ENCODE results near the gene TTLL11.
"Not testable (repeated sequence)": the region's sequence is repeated elsewhere in the genome, so short reads cannot be mapped to it uniquely, and the experiment has no call there.

Gene TTLL11

DNA sequence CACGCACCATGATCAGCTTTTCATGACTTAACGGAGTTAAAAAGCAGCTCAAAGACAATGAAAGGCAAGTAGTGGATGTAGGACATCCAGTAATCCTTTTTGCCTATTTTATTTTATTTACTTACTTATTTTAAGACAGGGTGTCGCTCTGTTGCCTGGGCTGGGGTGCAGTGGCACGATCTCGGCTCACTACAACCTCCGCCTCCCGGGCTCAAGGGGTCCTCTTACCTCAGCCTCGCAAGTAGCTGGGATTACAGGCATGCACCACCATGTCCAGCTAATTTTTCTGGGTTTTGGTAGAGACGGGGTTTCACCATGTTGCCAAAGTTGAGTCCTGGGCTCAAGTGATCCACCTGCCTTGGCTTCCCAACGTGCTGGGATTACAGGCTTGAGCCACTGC lies 292.7 kb downstream of the TTLL11 start:
- no peaks in the 10 kb centered on the region for H3K4me1 ChIP-seq (ENCODE audit: control insufficient read depth, insufficient read depth, low read length)
- no peak overlapping the region for H3K4me2 ChIP-seq (ENCODE audit: low read length)
- no peaks in the 10 kb centered on the region for H3K36me3 ChIP-seq (ENCODE audit: insufficient read depth, low read length)
- peaks cover 6% of the 10 kb centered on the region for H3K27me3 ChIP-seq (ENCODE audit: control insufficient read depth, insufficient read depth, low read length)
- no peak overlapping the region for H3K9ac ChIP-seq (ENCODE audit: low read depth, low read length)
- no peak overlapping the region for H3K4me3 ChIP-seq (ENCODE audit: low read length)
- H3K9me3 ChIP-seq (replicated peaks; ENCODE audit: low read length): no peaks in the 10 kb centered on the region

DNA sequence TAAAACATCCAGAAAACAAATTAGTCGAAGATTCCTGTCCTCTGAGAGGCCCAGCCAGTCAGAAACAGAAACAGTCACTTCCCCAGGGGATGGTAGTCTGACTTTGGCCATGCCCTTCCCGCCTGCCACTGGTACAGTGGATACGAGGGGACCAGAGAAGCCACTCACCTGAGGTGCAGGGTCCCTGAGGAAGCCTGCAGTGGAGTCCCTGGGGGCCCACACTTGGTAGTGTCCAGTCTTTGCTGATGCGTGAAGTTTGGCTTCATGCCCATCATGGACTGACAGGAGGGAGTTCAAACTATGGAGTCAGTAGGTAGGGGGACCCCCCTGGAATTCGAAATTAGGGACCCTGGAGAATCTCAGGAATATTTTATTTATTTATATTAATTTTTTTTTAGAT lies 294.2 kb downstream of the TTLL11 start:
- Histone ChIP-seq H3K4me1 (ENCODE audit: control insufficient read depth, insufficient read depth, low read length) (no peaks in the 10 kb centered on the region), H3K4me3 (ENCODE audit: low read length) (no peak overlapping the region), H3K36me3 (ENCODE audit: insufficient read depth, low read length) (no peaks in the 10 kb centered on the region), H3K9me3 (replicated peaks; ENCODE audit: low read length) (no peaks in the 10 kb centered on the region), H3K4me2 (ENCODE audit: low read length) (no peak overlapping the region), H3K9ac (ENCODE audit: low read depth, low read length) (no peak overlapping the region), H3K27me3 (ENCODE audit: control insufficient read depth, insufficient read depth, low read length) (peaks cover 6% of the 10 kb centered on the region)

DNA sequence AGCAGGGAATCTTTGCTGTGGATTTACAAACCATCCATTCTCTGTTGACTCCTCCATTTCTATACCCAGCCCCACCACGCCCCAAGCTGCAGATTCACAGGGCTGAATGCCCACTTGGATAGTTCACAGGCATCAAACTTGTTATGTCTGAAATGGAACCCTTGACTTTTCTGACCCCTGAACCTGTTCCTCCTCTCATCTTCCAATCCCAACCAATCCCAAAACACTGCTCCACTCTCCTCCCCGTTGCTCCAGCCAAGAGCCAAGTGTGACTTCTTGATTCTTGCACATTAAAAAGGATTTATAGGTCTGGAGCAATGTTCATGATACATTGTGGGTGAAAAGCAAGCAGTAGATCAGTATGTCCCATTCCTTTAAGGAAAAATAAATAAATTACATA lies 296.0 kb downstream of the TTLL11 start:
- Histone ChIP-seq H3K9me3 (replicated peaks; ENCODE audit: low read length) (no peaks in the 10 kb centered on the region), H3K9ac (ENCODE audit: low read depth, low read length) (no peak overlapping the region), H3K4me1 (ENCODE audit: control insufficient read depth, insufficient read depth, low read length) (no peaks in the 10 kb centered on the region), H3K4me2 (ENCODE audit: low read length) (no peak overlapping the region), H3K36me3 (ENCODE audit: insufficient read depth, low read length) (no peaks in the 10 kb centered on the region), H3K27me3 (ENCODE audit: control insufficient read depth, insufficient read depth, low read length) (peaks cover under 1% of the 10 kb centered on the region), H3K4me3 (ENCODE audit: low read length) (no peak overlapping the region)

DNA sequence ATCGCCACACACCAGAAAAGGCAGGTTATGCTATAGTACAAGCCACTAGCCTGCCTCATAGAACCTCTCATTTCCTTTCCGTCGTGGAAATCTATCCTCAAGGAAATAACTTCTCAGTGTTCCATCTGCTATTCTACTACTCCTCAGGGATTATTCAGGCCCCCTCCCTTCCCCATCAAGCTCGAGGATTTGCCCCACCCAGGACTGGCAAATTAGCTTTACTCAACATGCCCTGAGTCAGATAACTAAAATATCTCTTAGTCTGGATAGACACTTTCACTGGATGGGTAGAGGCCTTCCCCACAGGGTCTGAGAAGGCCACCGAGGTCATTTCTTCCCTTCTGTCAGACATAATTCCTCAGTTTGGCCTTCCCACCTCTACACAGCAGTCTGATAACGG lies 298.8 kb downstream of the TTLL11 start:
- not testable (repeated sequence) for H3K4me3 ChIP-seq (ENCODE audit: low read length); H3K27me3 ChIP-seq (ENCODE audit: control insufficient read depth, insufficient read depth, low read length); H3K4me2 ChIP-seq (ENCODE audit: low read length); H3K36me3 ChIP-seq (ENCODE audit: insufficient read depth, low read length); H3K4me1 ChIP-seq (ENCODE audit: control insufficient read depth, insufficient read depth, low read length); H3K9me3 ChIP-seq (replicated peaks; ENCODE audit: low read length); H3K9ac ChIP-seq (ENCODE audit: low read depth, low read length)

DNA sequence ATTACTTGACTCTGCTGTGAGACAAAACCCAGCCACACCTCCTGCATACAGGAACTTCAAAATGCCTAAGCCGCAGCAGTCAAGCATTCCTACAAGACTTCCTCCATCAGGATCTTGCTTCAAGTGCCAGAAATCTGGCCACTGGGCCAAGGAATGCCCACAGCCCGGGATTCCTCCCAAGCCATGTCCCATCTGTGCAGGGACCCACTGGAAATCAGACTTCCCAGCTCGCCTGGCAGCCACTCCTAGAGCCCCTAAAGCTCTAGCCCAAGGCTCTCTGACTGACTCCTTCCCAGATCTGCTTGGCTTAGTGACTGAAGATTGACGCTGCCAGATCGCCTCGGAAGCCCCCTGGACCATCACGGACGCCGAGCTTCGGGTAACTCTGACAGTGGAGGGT lies 300.6 kb downstream of the TTLL11 start:
- H3K4me2 ChIP-seq (ENCODE audit: low read length); H3K27me3 ChIP-seq (ENCODE audit: control insufficient read depth, insufficient read depth, low read length); H3K9me3 ChIP-seq (replicated peaks; ENCODE audit: low read length); H3K4me1 ChIP-seq (ENCODE audit: control insufficient read depth, insufficient read depth, low read length); H3K9ac ChIP-seq (ENCODE audit: low read depth, low read length); H3K4me3 ChIP-seq (ENCODE audit: low read length); H3K36me3 ChIP-seq (ENCODE audit: insufficient read depth, low read length): not testable (repeated sequence)

DNA sequence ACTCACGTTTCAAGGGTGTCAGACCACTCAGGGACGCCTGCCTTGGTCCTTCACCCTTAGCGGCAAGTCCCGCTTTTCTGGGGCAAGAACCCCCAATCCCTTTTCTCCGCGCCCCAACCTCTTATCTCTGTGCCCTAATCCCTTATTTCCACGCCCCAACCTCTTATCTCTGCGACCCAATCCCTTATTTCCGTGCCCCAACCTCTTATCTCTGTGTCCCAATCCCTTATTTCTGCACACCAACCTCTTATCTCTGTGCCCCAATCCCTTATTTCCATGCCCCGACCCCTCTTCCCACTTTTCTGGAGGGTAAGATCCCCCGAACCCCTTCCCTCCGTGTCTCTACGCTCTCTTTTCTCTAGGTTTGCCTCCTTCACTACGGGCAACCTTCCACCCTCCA lies 302.3 kb downstream of the TTLL11 start:
- H3K9me3 ChIP-seq (replicated peaks; ENCODE audit: low read length): no peaks in the 10 kb centered on the region
- H3K27me3 ChIP-seq (ENCODE audit: control insufficient read depth, insufficient read depth, low read length): no peaks in the 10 kb centered on the region
- no peak overlapping the region for H3K9ac ChIP-seq (ENCODE audit: low read depth, low read length)
- no peaks in the 10 kb centered on the region for H3K4me1 ChIP-seq (ENCODE audit: control insufficient read depth, insufficient read depth, low read length)
- H3K4me2 ChIP-seq (ENCODE audit: low read length): no peak overlapping the region
- H3K4me3 ChIP-seq (ENCODE audit: low read length): no peak overlapping the region
- no peaks in the 10 kb centered on the region for H3K36me3 ChIP-seq (ENCODE audit: insufficient read depth, low read length)

DNA sequence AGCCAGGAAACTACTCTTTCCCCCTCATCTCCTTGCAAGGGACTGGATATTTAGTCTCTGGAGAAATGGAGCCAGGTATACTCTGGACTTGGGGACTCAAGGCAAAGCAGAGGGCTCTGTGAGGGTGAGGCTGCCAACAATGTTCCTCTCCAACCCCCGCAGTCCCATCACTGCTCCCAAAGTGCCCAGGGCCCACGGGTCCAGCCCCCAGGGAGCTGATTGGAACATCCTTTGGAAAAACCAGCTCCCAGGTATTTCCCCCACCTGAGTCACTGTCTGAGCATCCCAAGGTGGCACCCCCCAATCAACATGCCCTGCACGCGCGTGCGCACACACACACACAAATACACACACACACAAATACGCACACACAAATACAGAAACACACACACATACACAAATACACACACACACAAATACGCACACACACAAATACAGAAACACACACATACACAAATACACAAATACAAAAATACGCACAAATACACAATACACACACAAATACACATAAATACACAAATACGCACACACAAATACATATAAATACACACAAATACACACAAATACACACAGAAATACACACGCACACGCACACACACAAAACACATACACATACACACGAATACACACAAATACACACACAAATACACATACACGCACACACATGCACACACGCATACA lies 304.3 kb downstream of the TTLL11 start:
- H3K9me3 ChIP-seq (replicated peaks; ENCODE audit: low read length): no peaks in the 10 kb centered on the region
- H3K4me1 ChIP-seq (ENCODE audit: control insufficient read depth, insufficient read depth, low read length): no peaks in the 10 kb centered on the region
- H3K9ac ChIP-seq (ENCODE audit: low read depth, low read length): no peak overlapping the region
- H3K27me3 ChIP-seq (ENCODE audit: control insufficient read depth, insufficient read depth, low read length): no peaks in the 10 kb centered on the region
- no peak overlapping the region for H3K4me3 ChIP-seq (ENCODE audit: low read length)
- H3K36me3 ChIP-seq (ENCODE audit: insufficient read depth, low read length): no peaks in the 10 kb centered on the region
- H3K4me2 ChIP-seq (ENCODE audit: low read length): no peak overlapping the region

DNA sequence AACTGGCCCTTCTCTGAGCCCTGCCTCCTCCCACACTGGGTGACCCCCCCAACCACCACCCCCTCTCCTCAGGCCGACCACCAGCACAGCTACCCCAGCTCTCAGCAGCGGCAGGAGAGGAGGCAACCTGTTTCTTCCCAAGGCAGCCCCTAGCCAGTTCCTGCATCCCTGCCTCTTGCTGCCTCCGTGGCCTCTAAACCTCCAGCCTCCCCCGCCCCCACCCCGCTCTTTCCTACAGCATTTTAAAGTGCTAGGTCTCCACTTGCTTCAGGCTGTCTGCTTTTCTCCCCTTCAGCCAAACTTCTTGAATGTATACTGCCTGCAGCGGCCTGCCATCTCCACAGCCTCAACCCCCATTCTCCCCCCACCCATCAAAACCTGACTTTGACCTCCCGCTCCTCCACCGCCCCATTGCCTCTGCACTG lies 306.1 kb downstream of the TTLL11 start:
- Histone ChIP-seq H3K36me3 (ENCODE audit: insufficient read depth, low read length) (peaks cover 4% of the 10 kb centered on the region), H3K4me2 (ENCODE audit: low read length) (no peak overlapping the region)

DNA sequence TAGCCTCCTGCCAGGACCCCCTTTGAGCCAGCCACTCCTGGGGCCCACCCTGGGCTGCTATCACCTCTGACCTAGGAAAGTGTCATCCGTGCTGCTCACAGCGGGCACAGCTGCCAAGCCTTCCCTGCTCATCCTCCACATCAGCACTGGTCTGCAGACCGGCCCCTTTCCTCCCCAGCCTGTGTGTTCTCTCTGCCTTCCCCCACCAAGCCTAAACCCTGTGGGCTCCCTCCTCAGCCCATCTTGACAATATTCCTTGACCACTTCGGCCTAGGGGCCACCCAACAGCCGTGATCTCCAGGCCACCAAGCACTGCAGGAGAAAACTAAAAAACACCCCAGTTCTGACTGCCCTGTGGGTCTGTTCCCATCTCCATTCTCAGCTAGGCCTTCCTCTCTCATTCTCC lies 306.6 kb downstream of the TTLL11 start:
- Histone ChIP-seq H3K4me3 (ENCODE audit: low read length) (no peak overlapping the region), H3K4me2 (ENCODE audit: low read length) (no peak overlapping the region), H3K36me3 (ENCODE audit: insufficient read depth, low read length) (peaks cover 8% of the 10 kb centered on the region)

More for the DNA sequence above, 306.1 kb downstream of the TTLL11 start:
- no peaks in the 10 kb centered on the region for H3K9me3 ChIP-seq (replicated peaks; ENCODE audit: low read length)
- no peak overlapping the region for H3K9ac ChIP-seq (ENCODE audit: low read depth, low read length)
- no peaks in the 10 kb centered on the region for H3K4me1 ChIP-seq (ENCODE audit: control insufficient read depth, insufficient read depth, low read length)
- no peaks in the 10 kb centered on the region for H3K27me3 ChIP-seq (ENCODE audit: control insufficient read depth, insufficient read depth, low read length)
- H3K4me3 ChIP-seq (ENCODE audit: low read length): no peak overlapping the region

DNA sequence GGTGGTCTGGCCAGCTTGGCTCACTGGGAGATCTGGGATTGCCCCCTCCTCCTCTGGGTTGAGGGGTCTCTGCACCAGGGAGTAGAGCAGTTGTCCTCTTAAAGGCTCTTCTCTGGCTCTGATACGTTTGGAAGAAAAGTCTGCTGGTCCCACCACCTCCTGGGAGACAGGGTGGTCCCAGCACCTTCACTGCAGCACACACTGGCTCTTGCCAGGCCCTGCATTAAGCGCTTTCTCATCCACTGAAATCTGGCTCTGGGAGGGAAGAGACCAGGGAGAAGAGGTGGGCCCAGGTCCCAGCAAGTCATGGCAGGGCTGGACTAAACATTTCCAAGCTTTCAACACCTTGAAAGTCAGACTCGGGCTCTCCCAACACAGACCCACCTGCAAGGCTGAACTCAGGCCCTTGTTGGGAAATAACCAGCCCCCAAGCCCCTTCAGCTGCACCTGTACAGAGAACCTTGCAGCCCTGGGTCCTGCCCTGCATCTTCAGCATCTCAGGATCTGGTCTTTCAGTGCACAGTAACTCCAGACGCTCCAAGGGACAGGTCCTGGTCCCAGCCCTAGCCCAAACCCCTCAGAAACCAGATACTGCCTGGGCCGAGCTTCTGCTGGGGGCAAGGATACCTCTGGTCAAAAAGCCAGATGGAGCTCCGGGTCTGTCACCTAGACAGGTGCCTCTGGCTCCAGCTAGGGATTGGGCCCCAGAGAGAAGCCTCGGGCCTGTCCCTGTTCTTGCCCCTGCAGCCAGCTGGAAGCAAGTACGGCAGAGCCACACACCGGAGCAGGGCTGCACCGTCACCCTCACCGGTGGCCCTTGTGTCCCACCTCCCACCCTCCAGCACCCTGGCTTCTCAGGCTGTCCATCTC lies 307.2 kb downstream of the TTLL11 start:
- H3K4me1 ChIP-seq (ENCODE audit: control insufficient read depth, insufficient read depth, low read length): no peaks in the 10 kb centered on the region
- no peak overlapping the region for H3K4me2 ChIP-seq (ENCODE audit: low read length)
- H3K36me3 ChIP-seq (ENCODE audit: insufficient read depth, low read length): peaks cover 13% of the 10 kb centered on the region

More for the DNA sequence above, 306.6 kb downstream of the TTLL11 start:
- Histone ChIP-seq H3K9ac (ENCODE audit: low read depth, low read length) (no peak overlapping the region), H3K9me3 (replicated peaks; ENCODE audit: low read length) (no peaks in the 10 kb centered on the region), H3K4me1 (ENCODE audit: control insufficient read depth, insufficient read depth, low read length) (no peaks in the 10 kb centered on the region), H3K27me3 (ENCODE audit: control insufficient read depth, insufficient read depth, low read length) (no peaks in the 10 kb centered on the region)

DNA sequence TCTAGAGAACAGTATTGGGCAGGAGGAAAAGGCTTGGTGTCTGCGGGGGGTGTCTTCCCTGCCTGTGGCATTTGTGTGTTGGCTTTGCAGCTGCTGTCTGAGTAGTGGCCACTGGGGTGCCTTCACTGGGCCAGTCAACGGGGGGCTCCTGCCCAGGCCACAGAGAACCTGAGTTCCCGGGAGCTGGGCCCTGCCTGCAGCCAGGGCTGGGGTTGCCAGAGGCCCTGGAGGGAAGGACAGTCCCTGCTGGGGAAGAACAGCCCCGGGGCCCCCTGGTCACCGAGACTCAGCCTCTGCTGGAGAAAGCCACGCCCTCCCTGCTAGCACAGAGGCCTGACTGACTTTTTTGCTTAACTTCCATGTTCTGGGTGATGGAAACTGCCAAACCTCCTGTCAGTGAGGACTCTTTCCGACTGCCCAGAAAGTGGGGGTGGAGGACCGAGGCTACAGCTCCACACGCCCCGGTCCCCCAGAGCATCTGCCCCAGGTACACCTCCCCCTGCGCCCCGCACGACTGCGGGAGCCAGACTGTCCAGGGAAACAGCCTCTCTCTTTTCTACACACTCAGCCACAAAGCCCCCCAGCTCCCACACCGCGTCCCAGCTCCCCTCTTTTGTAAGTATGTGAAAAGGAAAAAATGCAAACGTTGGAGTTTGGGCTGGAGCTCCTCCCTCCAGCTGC lies 308.2 kb downstream of the TTLL11 start:
- Histone ChIP-seq H3K27me3 (ENCODE audit: control insufficient read depth, insufficient read depth, low read length) (no peaks in the 10 kb centered on the region), H3K9me3 (replicated peaks; ENCODE audit: low read length) (no peaks in the 10 kb centered on the region), H3K9ac (ENCODE audit: low read depth, low read length) (no peak overlapping the region), H3K4me2 (ENCODE audit: low read length) (no peak overlapping the region), H3K4me1 (ENCODE audit: control insufficient read depth, insufficient read depth, low read length) (no peaks in the 10 kb centered on the region), H3K4me3 (ENCODE audit: low read length) (no peak overlapping the region), H3K36me3 (ENCODE audit: insufficient read depth, low read length) (peaks cover 13% of the 10 kb centered on the region)

More for the DNA sequence above, 307.2 kb downstream of the TTLL11 start:
- H3K9me3 ChIP-seq (replicated peaks; ENCODE audit: low read length): no peaks in the 10 kb centered on the region
- no peak overlapping the region for H3K9ac ChIP-seq (ENCODE audit: low read depth, low read length)
- H3K27me3 ChIP-seq (ENCODE audit: control insufficient read depth, insufficient read depth, low read length): no peaks in the 10 kb centered on the region
- no peak overlapping the region for H3K4me3 ChIP-seq (ENCODE audit: low read length)
